GM19395 (cell line): ENCODE data around the gene COIL.
"Not testable (repeated sequence)": the region's sequence is repeated elsewhere in the genome, so short reads cannot be mapped to it uniquely, and the experiment has no call there.

Experiments used
- ATAC-seq: cut with Tn5 transposase; IDR thresholded peaks from one replicate; pipeline ENCODE4 v1.9.1; 2021; ENCODE audit warnings: mild to moderate bottlenecking, moderate library complexity; ENCODE audit not compliant: unreplicated experiment

Gene COIL, protein sequence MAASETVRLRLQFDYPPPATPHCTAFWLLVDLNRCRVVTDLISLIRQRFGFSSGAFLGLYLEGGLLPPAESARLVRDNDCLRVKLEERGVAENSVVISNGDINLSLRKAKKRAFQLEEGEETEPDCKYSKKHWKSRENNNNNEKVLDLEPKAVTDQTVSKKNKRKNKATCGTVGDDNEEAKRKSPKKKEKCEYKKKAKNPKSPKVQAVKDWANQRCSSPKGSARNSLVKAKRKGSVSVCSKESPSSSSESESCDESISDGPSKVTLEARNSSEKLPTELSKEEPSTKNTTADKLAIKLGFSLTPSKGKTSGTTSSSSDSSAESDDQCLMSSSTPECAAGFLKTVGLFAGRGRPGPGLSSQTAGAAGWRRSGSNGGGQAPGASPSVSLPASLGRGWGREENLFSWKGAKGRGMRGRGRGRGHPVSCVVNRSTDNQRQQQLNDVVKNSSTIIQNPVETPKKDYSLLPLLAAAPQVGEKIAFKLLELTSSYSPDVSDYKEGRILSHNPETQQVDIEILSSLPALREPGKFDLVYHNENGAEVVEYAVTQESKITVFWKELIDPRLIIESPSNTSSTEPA

DNA sequence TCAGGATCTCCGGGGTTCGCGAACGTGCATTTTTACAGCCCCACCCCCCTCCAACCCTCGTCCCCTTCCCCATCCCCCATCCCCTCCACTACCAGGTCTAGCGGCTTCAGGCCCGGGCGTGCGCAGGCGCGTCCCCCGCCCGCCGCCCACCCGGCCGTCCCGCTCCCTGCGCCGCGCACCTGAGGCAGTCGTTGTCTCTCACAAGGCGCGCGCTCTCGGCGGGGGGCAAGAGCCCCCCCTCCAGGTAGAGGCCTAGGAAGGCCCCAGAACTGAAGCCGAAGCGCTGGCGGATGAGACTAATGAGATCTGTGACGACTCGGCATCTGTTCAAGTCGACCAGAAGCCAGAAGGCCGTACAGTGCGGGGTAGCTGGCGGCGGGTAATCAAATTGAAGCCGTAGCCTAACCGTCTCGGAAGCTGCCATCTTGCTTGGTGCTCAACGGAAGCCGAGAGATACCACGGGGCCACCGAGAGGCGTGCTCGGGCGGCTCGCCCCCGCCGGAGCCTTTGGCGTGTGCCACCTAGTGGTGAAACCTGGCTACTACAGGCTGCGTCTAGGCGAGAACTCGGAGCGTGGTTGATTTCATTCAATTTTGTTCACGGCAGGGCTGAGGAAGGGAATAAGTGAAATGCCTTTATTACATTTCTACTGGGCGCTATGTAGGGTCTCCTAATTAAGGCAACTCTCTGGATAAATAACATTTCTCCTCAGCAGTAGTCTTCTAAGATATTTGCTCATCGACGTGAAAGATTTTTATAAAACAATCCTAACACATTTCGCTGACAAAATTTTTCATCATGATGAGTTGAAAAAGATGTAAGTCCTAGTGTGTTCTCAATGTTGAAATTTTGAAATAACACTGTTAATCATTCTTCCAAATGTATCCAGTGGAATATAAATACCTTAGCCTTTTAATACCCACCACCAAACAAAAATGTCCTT lies at the start of gene COIL:
Gene COIL (minus strand): TSS at position 455 of the 943 bp plus-strand sequence. CDS start 31 bp downstream, at position 424.
- ATAC-seq, result peak; percentile 97

DNA sequence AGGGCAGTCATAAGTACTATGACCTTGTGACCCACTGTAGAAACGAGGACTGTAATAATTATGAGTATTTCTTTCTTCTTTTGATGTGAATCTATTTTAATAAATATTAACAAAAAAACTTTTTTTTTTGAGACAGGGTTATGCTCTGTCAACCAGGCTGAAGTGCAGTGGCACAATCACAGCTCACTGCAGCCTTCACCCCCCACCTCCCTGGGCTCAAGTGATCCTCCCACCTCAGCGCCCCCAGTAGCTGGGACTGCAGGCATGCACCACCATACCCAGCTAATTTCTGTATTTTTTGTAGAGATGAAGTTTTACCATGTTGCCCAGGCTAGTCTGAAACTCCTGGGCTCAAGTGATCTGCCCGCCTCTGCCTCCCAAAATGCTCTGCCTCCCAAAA lies 49.6 kb upstream of the COIL start:
- ATAC-seq, result no peak

DNA sequence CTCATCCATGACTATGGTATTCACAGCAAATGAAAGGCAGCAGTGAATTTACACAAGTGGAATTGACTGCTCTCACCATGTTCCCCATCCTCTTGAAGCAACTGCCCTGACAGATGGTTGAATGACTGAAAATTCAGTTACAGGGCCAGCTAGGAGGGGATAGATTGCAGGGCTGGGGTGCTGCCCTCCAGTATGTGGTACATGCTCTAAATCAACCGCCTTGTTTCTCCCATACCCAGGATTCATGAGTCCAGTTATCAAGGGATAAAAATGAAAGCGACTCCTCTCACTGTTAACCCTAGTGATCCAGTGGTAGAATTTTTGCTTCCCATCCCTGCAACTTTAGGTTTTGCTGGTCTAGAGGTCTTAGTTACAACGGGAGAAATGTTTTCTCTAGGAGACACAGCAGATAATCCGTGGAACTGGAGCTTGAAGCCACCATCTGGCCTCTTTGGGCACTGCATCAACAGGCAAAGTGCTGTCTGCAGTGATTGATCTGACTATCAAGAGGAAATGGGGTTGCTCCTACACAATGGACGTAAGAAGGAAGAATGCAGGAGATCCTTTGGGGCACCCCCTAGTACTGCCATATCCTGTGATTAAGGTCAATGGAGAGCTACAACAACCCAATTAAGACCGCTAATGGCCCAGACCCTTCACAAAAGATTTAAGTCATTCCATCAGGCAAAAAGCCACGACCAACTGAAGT lies 49.0 kb upstream of the COIL start:
- peak; percentile 71 for ATAC-seq

DNA sequence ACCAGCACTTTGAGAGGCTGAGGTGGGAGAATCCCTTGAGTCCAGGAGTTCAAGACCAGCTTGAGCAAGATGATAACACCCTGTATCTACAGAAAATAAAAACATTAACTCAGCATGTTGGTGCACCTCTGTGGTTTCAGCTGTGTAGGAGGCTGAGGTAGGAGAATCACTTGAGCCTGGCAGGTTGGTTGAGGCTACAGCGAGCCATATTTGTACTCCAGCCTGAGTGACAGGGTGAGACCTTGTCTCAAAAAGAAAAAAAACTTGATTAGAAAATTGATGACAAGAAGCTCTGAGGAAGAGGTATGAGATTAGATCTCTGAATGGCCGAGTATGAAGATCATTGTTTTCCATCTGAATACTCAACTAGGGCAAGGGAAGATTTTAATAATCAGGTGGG lies 48.1 kb upstream of the COIL start:
- no peak for ATAC-seq

DNA sequence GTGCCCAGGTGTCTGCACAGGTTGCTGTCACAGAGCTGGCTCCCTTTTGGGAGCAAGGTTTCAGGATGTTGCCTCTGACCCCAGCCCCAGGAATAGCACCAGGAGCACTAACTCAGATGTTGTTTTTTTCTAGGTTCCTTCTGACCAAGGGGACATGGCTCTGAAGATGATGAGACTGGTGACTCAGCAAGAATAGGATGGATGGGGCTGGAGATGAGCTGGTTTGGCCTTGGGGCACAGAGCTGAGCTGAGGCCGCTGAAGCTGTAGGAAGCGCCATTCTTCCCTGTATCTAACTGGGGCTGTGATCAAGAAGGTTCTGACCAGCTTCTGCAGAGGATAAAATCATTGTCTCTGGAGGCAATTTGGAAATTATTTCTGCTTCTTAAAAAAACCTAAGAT lies 45.2 kb upstream of the COIL start:
- ATAC-seq, result no peak

DNA sequence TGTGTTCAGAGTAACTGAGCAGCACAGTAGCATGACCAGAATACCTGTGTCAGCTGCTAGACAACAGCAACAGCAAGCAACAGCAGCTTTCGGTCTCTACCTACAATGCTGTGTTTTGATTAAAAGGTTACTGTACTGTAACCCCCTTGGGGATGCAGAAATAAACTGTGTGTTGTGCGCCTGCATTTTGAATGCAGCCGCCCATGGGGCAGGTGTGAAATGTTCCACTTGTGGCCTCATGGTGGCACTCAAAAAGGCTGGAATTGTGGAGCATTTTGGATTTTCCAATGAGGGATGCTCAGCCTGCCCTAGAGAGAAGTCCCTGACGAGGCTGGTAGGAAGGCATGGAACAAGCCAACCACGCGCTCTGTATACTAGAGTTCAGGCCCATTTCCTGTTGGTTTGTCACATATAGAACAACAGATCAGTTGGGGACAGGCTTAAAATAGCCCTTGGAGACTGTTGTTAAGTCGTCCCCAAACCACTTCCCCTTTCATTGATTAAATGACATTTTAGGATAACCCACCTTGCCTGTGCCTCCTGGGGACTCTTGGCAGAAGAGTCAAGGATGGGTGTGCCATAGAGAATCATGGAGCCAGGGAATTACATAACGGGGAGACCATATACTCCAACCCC lies 44.2 kb upstream of the COIL start:
- ATAC-seq, result peak; percentile 87

DNA sequence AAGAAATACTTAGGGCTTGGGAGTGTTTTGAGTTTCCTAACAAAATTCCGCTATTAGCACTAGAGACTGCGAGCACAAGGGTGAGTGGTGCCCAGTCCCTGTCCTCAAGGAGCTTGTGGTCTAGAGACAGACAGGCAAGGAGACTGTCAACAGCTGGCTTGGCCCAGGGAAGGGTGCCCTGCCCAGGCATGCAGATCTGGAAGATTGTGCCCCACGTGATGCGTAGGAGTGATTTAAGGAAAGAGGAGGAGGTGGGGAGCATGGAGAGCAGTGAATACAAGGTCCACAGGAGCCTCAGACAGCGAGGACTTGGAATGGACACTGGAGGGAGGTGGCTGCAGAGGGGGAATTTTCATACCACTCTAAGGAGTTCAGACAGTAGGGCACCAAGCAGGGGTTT lies 42.1 kb upstream of the COIL start:
- no peak for ATAC-seq

DNA sequence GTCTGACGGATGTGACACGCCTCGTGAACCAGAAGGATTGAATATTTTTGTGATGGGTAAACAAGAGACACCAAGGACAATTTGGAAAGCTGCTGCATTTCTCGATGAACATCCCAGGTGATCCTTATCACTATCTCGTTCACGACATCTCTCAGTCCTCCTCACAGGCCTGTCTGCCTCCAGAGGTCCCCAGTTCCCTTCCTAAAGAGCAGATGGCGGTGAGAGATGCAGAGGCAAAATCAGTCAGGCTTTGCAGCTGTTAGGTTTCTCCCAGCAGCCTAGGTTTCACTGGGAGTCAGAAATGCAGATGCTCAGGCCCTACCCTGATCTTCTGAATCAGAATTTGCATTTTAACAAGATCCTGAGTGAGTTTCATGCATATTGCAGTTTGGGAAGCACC lies 40.7 kb upstream of the COIL start:
- no peak for ATAC-seq

DNA sequence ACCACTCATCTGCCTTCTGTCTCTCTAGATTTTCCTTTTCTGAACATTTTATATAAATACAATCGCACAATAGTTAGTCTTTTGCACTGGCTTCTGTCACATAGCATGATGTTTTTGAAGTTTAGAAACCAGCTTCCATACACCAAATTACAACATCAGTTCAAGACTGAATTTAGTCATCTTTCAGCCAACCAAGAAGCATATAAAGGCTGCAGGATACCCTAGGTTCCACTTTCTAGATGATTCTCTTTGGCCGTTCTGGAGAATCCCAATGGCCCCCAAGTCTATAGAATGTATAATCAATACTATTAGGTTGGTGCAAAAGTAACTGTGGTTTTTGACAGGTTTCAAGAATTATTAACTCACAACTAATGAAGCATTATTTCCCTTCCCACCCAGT lies 36.5 kb upstream of the COIL start:
- no peak for ATAC-seq

DNA sequence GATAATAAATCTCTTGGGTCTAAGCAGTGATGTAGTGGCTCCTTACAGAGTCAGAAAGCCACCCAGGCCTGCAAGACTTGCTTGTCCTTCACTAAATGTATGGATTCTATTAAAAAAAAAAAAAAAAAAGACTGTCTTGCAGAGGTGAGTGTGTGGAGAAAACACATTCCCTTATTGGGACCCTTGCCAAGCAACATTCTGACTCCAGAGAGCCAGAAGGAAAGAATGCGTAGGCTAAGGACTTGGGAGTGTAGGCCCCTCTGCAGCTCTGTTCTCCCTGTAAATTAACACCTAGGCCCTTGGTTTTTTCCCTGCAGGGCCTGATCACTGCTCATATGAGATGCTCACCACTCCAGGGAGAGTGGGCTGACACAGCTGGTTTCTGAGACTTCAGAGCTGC lies 34.9 kb upstream of the COIL start:
- ATAC-seq, result no peak

DNA sequence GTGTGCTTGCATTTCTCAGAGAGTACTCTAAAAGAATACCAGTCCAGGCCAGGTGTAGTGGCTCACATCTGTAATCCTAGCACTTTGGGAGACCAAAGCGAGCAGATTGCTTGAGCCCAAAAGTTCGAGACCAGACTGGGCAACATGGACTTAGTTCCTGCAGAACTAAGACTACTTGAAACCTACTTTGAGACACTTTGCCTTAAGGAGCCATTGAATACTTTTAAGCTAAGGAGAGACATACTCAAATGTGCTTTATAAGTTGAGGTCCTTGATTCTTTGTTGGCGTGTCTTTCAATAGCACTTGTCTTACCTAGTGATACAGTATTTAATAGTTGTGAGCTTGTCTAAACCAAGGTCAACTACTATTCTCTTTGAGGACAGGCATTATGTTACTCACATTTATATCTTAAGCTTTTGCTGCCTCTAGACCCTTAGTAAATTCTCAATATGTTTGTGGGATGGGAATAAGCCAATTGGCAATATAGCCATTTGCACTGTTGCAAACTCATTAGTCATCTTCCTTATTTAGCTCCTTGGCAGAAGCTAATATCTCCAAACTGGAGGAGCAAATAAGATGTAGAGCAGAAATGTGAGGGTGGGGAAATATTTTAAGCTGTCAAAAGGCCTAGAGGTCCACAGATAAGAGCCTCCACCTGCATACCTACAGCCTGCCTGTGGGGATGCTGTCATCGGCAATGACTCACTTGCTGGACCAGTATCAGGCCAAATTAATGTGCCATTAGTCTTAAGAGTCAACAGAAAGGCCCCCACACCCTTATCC lies 33.4 kb upstream of the COIL start:
- no peak for ATAC-seq

DNA sequence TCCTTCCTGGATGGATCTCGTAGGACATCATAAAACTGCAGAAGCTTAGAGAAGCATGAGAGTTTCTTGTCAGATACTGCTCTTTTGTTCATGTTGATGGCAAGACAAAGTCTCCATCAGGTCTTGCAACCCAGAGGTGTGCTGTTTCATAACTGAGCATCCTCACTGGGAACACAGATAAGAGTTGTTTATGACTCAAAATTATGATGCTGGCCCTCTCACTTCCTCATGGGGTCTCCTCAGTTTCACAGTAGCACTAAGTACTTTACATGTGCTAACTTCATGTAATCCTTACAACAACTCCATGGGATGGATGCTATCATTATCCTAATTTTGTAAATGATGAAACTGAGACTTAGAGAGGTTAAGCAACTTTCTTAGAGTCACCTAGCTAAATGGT lies 31.5 kb upstream of the COIL start:
- ATAC-seq, result no peak

DNA sequence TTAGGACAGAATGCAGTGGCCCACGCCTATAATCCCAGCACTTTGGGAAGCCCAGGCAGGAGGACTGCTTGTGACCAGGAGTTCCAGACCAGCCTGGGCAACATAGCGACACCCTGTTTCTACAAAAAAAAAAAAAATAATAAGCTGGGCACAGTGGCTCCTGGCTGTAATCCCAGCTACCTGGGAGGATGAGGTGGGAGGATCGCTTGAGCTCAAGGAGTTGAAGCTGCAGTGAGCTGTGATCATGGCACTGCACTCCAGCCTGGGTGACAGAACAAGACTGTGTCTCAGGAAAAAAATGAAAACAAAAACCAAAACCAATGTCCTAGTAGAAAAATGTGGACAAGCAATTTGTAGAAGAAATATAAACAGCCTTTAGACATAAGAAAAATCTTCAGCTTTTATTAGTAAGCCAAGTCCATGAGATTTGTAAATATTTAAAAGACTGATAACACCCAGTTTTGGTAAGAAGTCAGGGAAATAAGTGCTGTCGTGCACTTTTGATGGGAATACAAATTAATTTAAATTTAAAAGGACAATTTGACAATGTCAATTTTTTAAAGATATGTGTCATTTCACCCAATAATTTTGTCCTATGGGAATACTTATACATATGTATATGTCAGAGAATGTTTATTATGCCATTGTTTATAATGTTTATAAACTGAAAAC lies 28.2 kb upstream of the COIL start:
- ATAC-seq, result no peak

DNA sequence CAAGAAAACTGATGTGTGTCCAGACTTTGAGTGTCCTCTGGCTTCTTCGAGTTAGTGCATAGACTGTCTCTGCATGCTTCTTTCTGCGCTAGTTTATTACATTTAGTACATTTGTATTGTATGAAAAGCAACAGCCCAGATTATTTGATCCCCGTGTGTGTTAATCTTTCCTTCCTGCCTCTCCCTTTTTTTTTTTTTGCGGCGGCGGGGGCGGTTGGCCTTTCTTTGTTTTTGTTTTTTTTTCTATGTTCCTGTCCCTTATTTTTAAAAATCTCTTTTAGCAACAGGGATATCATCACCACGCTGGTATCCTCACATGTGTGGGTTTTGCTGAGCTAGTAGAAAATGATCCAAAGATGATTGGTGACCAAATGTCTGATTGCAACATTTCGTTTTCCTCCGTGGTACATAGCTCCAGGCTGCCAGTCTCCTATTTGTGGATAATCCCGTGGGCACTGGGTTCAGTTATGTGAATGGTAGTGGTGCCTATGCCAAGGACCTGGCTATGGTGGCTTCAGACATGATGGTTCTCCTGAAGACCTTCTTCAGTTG lies 26.5 kb upstream of the COIL start:
- ATAC-seq, result no peak

DNA sequence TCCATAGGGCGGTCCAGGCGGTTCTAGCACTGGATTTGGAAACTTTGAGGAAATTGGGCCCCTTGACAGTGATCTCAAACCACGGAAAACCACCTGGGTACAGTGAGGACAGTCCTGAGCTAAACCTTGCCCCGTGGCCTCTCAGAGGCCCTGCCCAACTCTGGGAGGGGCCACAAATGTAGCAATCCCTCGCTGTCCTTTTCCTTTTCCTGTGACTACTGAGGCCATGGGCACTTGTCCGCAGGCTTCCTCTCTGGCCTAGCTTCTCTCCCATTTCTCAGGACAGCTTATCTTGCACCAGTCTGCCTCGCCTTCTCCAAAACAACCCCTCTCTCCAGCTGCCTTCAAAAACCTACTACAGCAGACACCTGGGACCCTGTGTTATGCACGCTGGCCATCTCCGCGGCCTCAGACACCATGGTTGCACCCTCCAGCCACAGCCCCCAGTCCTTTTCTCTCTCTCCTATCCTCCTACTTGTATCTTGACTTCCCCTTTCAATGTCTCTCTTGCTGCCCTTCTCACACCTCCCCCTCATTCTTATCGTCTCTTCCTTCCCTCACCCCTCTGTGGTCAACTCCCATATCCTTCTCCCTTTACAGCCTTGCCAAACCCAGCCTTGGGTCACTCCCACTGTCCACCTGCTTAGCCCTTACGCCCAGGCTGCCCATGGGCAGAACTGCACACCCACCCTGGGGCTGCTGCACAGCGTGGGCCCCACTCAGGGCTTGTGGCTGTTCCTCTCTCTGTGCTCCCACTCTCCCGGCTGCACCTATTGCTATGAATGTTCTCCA lies 24.7 kb upstream of the COIL start:
- no peak for ATAC-seq

DNA sequence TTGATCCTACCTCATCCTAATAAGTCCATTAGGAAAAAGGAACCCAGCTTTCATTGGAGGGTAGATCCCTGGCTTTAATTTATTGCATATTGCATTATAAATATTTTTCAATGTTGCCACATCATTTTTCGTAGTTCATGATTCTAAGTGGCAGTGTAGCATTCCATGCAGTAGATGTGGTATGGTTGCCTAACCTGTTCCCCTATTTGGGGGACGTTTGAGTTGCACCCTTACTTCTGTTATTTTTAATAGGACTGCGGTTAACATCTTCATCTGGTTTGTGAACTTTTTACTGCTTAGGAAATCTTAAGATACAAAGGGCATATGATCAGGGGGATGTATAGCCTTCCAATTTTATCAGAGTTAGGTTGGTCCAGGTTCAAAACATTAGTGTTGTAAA lies 22.5 kb upstream of the COIL start:
- no peak for ATAC-seq

DNA sequence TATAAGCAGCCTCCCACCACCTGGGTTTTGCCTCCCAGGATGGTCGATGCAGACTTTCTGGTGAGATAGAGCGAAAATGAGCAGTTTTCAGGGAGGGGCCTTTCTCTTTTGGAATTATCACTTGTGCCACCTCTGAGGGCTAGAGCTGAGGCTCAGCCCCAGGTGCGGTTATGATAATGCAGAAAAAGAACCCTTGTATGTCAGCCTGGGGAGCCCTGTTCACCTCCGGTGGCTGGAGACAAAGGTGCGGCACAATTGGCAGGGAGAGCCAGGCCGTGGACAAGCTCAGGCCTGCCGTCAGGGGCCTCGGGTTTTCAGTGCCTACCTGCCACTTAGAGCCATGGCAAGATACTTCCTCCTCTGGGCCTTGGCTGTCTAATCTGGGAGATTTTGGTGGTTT lies 21.5 kb upstream of the COIL start:
- no peak for ATAC-seq

DNA sequence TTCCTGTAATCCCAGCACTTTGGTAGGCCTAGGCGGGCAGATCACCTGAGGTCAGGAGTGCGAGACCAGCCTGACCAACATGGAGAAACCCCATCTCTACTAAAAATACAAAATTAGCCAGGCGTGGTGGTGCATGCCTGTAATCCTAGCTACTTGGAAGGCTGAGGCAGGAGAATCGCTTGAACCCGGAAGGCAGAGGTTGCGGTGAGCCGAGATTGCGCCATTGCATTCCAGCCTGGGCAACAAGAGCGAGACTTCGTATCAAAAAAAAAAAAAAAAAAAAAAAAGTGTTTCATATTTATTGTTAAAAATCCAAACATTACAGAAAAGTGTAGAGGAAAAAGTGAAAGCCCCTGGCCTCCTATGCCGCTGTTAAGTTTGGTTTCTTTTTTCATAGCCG lies 19.7 kb upstream of the COIL start:
- ATAC-seq, result not testable (repeated sequence)
